K562 (cell line): ENCODE results near the gene OBSL1. TPM values are rescaled to one million over a fixed set of nuclear protein-coding genes. Genes with fewer than 3 reads are reported as not detected.

Experiments used
- ATF1 ChIP-seq, 2 experiments: fragments of 450-650 bp in 1 of 2; IDR thresholded peaks; 2 replicates each; pipeline ENCODE4 v1.6.1; 2016; ENCODE audit warnings: missing compliant biosample characterization in 1 of 2, missing genetic modification characterization in 1 of 2
- HDAC2 ChIP-seq: fragments of 450-650 bp; IDR thresholded peaks from 2 replicates; pipeline ENCODE4 v1.6.1; 2016; ENCODE audit warnings: mild to moderate bottlenecking
- HDGF ChIP-seq: fragments of 450-650 bp; IDR thresholded peaks from 2 replicates; pipeline ENCODE4 v1.6.1; 2016
- HEY1 ChIP-seq: fragments of 250-450 bp; sonication (Bioruptor Pico); IDR thresholded peaks from 2 replicates; pipeline ENCODE4 v1.5.0; 2020; ENCODE audit warnings: mild to moderate bottlenecking, moderate library complexity, borderline replicate concordance
- HMG20B ChIP-seq: fragments of 250-450 bp; sonication (Bioruptor Pico); IDR thresholded peaks from 2 replicates; pipeline ENCODE4 v1.5.0; 2021; ENCODE audit warnings: mild to moderate bottlenecking
- JUN ChIP-seq, 2 experiments: sonication (generic) in 1 of 2; formaldehyde crosslinking in 1 of 2; IDR thresholded peaks; 2 replicates each; pipeline versions ENCODE4 v1.6.1 to v1.8.0; 2012 to 2022; ENCODE audit warnings: borderline replicate concordance in 2 of 2, mild to moderate bottlenecking in 2 of 2, improper control_type of control experiment in 1 of 2, low read depth in 1 of 2, low read length in 1 of 2, missing genetic modification reagents in 1 of 2
- MECOM ChIP-seq: fragments of 250-450 bp; sonication (Bioruptor Pico); IDR thresholded peaks from 2 replicates; pipeline ENCODE4 v1.8.0; 2022; ENCODE audit warnings: inconsistent platforms
- NCOR1 ChIP-seq: fragments of 450-650 bp; IDR thresholded peaks from 2 replicates; pipeline ENCODE4 v1.6.1; 2016; ENCODE audit warnings: mild to moderate bottlenecking, moderate library complexity
- PHF21A ChIP-seq: fragments of 450-650 bp; IDR thresholded peaks from 2 replicates; pipeline ENCODE4 v1.6.1; 2017; ENCODE audit warnings: low read depth, borderline replicate concordance
- SUPT5H ChIP-seq: fragments of 450-650 bp; IDR thresholded peaks from 2 replicates; pipeline ENCODE4 v1.6.1; 2016
- XRCC3 ChIP-seq: fragments of 450-650 bp; IDR thresholded peaks from 2 replicates; pipeline ENCODE4 v1.6.1; 2017; ENCODE audit warnings: mild to moderate bottlenecking, moderate library complexity
- ZNF146 ChIP-seq: IDR thresholded peaks from one replicate; pipeline ENCODE4 v1.6.1; 2018; ENCODE audit warnings: missing compliant biosample characterization; ENCODE audit not compliant: unreplicated experiment
- ZNF212 ChIP-seq: fragments of 450-650 bp; formaldehyde crosslinking; IDR thresholded peaks from 2 replicates; pipeline ENCODE4 v1.4.0; 2020; ENCODE audit warnings: mild to moderate bottlenecking
- ZNF644 ChIP-seq: fragments of 200-800 bp; sonication (Bioruptor generic); IDR thresholded peaks from 2 replicates; pipeline ENCODE4 v1.6.1; 2016; ENCODE audit warnings: low read depth, missing genetic modification characterization, missing compliant biosample characterization
- polyA plus RNA-seq, 8 experiments: library from polyadenylated mRNA; depleted of rRNA in 4 of 8; stranded (reverse) in 5 of 8; unstranded in 3 of 8; fragments of >200 nt; fragmentation: Nextera tagmentation in 2 of 8; fragmentation: Illumina TruSeq in 1 of 8; extraction: Ambion mirVana in 2 of 8; extraction: Trizol in 1 of 8; gene quantifications; 2 replicates each; pipeline versions ENCODE4 v1.2.1 to v1.2.3, GENCODE V29; 2011 to 2014; ENCODE audit warnings: inconsistent platforms in 1 of 8, missing spikeins in 1 of 8
- total RNA-seq, 7 experiments: library from RNA; depleted of rRNA in 6 of 7; stranded (reverse); fragments of >200 nt in 6 of 7; fragmentation: Illumina TruSeq in 2 of 7; extraction: Trizol in 2 of 7; gene quantifications; 2 replicates each; pipeline versions ENCODE4 v1.2.1 to v1.2.3, GENCODE V29; 2011 to 2021; ENCODE audit warnings: low replicate concordance in 1 of 7
- TF ChIP-seq, protein P1 (sequence below): sonication (generic); IDR thresholded peaks from 2 replicates; pipeline ENCODE4 v1.6.1; 2016
- TF ChIP-seq, protein P2 (sequence below): fragments of 250-450 bp; sonication (Bioruptor Pico); IDR thresholded peaks from 2 replicates; pipeline ENCODE4 v1.4.0; 2020; ENCODE audit warnings: mild to moderate bottlenecking, moderate library complexity
- TF ChIP-seq, protein P3 (sequence below): fragments of 250-450 bp; sonication (Bioruptor Pico); IDR thresholded peaks from 2 replicates; pipeline ENCODE4 v1.4.0; 2020; ENCODE audit warnings: borderline replicate concordance
- TF ChIP-seq, protein P4 (sequence below), 2 experiments: IDR thresholded peaks in 1 of 2; conservative IDR thresholded peaks in 1 of 2; 2 replicates each; pipeline ENCODE4 v1.6.1; 2016; ENCODE audit warnings: low read depth in 2 of 2, mild to moderate bottlenecking in 1 of 2, missing compliant biosample characterization in 1 of 2, missing genetic modification characterization in 1 of 2, moderate library complexity in 1 of 2

Gene OBSL1
- total and polyA plus RNA-seq, 9 of the 15 experiments (the other 6 are each of a cell fraction or from before 2014, with no cell fraction given): 1.2 to 26.6 (median 8.6) TPM

DNA sequence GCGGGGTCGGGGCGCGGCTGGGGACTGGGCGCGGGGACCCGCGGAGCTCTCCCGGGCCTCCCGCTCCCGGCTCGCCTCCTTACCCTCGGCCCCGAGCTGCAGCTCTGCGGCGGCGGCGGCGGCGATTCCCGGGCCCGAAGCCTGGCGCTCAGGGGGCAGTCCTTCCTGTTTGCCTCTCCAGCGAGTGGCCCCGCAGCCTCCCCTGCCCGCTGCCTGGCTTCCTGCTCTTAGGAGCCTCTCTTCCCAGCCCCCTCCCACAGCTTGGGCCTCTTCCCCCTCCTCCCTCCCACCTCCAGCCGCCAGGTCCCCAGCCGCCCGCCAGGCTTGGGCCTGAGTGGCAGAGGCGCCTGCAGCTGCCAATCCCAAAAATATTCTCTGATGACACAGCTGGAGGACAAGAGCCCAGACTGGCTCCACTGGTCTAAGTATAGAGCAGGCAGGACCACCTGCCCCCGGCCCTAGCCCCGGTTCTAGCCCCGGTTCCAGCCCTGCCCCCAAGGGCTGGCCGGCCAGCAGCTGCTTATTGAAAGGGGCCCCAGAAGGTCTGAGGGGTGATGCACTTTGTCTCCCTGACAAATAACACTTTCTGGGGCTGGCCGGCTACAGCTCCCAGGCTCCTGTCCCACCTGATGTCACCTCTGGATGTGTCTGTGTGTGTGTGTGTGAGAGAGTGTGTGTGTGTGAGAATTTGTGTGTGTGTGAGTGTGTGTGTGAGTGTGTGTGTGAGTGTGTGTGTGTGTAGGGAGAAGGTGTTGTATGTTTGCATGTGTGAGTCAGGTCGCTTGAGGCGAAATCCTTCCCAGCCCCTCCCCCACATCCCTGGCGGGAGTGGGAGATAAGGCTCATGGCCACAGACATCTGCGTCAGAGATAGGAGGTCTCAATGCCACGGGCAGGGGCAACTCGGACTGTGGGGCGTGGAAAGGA, at the start of gene OBSL1 (continued):
- TF ChIP-seq, protein P1, sequence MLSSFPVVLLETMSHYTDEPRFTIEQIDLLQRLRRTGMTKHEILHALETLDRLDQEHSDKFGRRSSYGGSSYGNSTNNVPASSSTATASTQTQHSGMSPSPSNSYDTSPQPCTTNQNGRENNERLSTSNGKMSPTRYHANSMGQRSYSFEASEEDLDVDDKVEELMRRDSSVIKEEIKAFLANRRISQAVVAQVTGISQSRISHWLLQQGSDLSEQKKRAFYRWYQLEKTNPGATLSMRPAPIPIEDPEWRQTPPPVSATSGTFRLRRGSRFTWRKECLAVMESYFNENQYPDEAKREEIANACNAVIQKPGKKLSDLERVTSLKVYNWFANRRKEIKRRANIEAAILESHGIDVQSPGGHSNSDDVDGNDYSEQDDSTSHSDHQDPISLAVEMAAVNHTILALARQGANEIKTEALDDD: no peak
- no peak for TF ChIP-seq HMG20B (CRISPR knock-in tag)
- TF ChIP-seq PHF21A: no peak
- peak; percentile 66; the same call in 1 of the 2 replicates for TF ChIP-seq JUN (IDR thresholded peaks at IDR 0.05; ENCODE audit: borderline replicate concordance, low read depth, low read length)
- TF ChIP-seq JUN (CRISPR knock-in tag; IDR thresholded peaks at IDR 0.05; ENCODE audit: borderline replicate concordance): 0 out of 2 replicates have a peak, but pooled peaks have one; percentile 37
- no peak for TF ChIP-seq HEY1 (CRISPR knock-in tag)
- TF ChIP-seq ZNF212 (CRISPR knock-in tag): no peak
- no peak for TF ChIP-seq MECOM (CRISPR knock-in tag)
- TF ChIP-seq, protein P2, sequence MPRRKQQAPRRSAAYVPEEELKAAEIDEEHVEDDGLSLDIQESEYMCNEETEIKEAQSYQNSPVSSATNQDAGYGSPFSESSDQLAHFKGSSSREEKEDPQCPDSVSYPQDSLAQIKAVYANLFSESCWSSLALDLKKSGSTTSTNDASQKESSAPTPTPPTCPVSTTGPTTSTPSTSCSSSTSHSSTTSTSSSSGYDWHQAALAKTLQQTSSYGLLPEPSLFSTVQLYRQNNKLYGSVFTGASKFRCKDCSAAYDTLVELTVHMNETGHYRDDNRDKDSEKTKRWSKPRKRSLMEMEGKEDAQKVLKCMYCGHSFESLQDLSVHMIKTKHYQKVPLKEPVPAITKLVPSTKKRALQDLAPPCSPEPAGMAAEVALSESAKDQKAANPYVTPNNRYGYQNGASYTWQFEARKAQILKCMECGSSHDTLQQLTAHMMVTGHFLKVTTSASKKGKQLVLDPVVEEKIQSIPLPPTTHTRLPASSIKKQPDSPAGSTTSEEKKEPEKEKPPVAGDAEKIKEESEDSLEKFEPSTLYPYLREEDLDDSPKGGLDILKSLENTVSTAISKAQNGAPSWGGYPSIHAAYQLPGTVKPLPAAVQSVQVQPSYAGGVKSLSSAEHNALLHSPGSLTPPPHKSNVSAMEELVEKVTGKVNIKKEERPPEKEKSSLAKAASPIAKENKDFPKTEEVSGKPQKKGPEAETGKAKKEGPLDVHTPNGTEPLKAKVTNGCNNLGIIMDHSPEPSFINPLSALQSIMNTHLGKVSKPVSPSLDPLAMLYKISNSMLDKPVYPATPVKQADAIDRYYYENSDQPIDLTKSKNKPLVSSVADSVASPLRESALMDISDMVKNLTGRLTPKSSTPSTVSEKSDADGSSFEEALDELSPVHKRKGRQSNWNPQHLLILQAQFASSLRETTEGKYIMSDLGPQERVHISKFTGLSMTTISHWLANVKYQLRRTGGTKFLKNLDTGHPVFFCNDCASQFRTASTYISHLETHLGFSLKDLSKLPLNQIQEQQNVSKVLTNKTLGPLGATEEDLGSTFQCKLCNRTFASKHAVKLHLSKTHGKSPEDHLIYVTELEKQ (CRISPR knock-in tag): no peak
- peak; percentile 64 for TF ChIP-seq SUPT5H
- no peak for TF ChIP-seq XRCC3
- peak; percentile 73 for TF ChIP-seq ZNF644
- TF ChIP-seq, protein P3, sequence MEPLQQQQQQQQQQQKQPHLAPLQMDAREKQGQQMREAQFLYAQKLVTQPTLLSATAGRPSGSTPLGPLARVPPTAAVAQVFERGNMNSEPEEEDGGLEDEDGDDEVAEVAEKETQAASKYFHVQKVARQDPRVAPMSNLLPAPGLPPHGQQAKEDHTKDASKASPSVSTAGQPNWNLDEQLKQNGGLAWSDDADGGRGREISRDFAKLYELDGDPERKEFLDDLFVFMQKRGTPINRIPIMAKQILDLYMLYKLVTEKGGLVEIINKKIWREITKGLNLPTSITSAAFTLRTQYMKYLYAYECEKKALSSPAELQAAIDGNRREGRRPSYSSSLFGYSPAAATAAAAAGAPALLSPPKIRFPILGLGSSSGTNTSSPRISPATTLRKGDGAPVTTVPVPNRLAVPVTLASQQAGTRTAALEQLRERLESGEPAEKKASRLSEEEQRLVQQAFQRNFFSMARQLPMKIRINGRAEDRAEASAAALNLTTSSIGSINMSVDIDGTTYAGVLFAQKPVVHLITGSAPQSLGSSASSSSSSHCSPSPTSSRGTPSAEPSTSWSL: no peak
- peak; percentile 95 for TF ChIP-seq NCOR1
- TF ChIP-seq, protein P4, sequence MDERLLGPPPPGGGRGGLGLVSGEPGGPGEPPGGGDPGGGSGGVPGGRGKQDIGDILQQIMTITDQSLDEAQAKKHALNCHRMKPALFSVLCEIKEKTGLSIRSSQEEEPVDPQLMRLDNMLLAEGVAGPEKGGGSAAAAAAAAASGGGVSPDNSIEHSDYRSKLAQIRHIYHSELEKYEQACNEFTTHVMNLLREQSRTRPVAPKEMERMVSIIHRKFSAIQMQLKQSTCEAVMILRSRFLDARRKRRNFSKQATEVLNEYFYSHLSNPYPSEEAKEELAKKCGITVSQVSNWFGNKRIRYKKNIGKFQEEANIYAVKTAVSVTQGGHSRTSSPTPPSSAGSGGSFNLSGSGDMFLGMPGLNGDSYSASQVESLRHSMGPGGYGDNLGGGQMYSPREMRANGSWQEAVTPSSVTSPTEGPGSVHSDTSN (CRISPR knock-in tag; IDR thresholded peaks at IDR 0.05; ENCODE audit: low read depth): no peak
- TF ChIP-seq, protein P4 (tag; conservative IDR thresholded peaks at IDR 0.05; ENCODE audit: low read depth): no peak
- TF ChIP-seq HDAC2: 0 out of 2 replicates have a peak, but pooled peaks have one; percentile 29
- no peak for TF ChIP-seq HDGF
- TF ChIP-seq ATF1 (CRISPR knock-in tag; IDR thresholded peaks at IDR 0.05): no peak
- peak; percentile 85 for TF ChIP-seq ATF1 (tag; IDR thresholded peaks at IDR 0.05)
- TF ChIP-seq ZNF146: no peak
